SU-DHL-6 (cell line): Measurements from ENCODE around the gene ORC4.

Experiments
- EZH2phosphoT487 ChIP-seq: fragments of 200-600 bp; sonication (generic), shearing (Covaris generic); conservative IDR thresholded peaks from 2 replicates; pipeline ENCODE4 v1.6.1; 2018; ENCODE audit warnings: mild to moderate bottlenecking, antibody characterized with exemption, low read length, moderate library complexity, mixed read lengths
- TF ChIP-seq, protein P1 (sequence below): fragments of 200-600 bp; sonication (generic); IDR thresholded peaks from one replicate; pipeline ENCODE4 v1.5.1; 2017; ENCODE audit warnings: antibody characterized with exemption, mild to moderate bottlenecking, low read length, moderate library complexity; ENCODE audit not compliant: insufficient read depth, poor library complexity, severe bottlenecking

- TF ChIP-seq, protein P1, sequence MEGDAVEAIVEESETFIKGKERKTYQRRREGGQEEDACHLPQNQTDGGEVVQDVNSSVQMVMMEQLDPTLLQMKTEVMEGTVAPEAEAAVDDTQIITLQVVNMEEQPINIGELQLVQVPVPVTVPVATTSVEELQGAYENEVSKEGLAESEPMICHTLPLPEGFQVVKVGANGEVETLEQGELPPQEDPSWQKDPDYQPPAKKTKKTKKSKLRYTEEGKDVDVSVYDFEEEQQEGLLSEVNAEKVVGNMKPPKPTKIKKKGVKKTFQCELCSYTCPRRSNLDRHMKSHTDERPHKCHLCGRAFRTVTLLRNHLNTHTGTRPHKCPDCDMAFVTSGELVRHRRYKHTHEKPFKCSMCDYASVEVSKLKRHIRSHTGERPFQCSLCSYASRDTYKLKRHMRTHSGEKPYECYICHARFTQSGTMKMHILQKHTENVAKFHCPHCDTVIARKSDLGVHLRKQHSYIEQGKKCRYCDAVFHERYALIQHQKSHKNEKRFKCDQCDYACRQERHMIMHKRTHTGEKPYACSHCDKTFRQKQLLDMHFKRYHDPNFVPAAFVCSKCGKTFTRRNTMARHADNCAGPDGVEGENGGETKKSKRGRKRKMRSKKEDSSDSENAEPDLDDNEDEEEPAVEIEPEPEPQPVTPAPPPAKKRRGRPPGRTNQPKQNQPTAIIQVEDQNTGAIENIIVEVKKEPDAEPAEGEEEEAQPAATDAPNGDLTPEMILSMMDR: no peak
- TF ChIP-seq EZH2phosphoT487: no peak
These were observed 52.0 kb downstream of the ORC4 start for GRCh38 chr2:147968571-147968970.
